IPS-NIHi7 (cell line): Measurements from ENCODE around the gene RMDN2.
"Not testable (repeated sequence)": the region's sequence is repeated elsewhere in the genome, so short reads cannot be mapped to it uniquely, and the experiment has no call there.

ENCODE experiments used
- DNase-seq: peaks from one replicate; pipeline ENCODE4 v3.0.0; 2012; ENCODE audit warnings: mixed read lengths; ENCODE audit errors: extremely low spot score

Gene RMDN2

DNA sequence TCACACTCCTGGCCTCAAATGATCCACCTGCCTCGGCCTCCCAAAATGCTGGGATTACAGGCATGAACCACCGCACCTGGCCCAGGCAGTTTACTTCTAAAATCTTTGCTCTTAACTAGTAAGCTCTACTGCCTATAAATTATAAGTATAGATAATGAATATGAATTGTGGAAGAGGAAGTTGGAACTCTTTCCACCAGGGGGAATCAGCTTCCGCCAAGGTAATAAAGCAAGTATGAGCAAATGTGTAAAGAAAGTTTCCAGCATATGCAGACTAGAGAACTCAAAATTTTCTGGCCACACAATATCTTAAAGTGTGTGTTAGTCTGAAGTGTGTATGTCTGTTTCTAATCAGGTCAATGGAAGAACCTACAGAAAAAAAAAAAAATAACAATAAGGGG, 68.1 kb downstream of the RMDN2 start:
- DNase-seq = no peak

DNA sequence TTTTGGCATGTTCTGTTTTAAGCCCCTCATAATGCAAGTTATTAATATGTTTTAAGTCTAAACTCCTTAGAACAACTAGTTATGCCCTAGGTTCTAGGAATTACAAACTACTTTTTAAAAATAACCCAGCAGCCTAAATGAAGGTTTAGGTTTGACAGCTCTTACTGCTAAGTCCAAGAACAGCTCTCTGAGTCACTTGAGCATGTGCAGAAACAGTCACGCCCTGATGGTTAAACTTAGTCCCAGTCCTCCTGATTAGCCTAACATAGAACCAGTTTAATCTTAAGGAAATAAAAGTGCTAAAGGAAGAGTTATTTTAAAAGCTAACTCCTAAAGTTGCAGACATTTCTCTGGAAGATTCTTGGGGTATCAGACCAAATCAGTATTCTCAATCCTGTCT, 72.5 kb downstream of the RMDN2 start:
- no peak for DNase-seq

DNA sequence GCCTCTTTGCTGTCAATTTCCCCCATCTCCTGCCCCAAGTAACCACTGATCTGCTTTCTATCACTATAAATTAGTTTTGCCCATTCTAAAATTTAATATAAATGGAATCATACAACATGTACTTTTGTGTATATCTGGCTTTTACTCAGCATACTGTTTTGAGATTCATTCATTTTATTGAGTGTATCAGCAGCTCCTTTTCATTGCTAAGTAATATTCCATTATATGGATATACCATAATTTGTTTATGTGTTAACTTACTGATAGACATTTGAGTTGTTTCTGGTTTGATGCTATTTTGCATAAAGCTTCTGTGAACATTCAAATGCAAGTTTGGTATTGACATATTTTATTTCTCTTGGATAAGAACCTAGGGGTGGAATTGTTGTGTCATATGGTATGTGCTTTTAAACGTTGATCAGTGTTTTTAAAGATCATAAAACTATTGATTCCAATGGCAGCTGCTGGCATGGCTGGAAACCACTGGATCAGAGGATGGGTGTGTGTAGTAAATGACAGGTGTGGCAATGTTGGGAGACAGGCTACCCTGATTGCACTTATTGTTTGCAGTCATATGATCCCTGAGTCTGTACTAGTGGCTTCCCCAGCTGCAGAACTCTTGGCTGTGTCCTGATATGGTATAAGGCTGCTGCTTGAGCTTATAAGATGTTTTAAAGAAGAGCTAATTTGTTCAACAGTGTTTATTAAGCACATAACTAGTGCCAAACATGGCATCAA, 75.6 kb downstream of the RMDN2 start:
- no peak for DNase-seq

DNA sequence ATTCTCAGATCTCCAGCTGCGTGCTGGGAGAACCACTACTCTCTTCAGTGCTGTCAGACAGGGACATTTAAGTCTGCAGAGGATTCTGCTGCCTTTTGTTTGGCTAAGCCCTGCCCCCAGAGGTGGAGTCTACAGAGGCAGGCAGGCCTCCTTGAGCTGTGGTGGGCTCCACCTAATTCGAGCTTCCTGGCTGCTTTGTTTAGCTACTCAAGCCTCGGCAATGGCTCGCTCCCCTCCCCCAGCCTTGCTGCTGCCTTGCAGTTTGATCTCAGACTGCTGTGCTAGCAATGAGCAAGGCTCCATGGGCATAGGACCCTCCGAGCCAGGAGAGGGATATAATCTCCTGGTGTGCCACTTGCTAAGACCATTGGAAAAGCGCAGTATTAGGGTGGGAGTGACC, 85.1 kb downstream of the RMDN2 start:
- DNase-seq = not testable (repeated sequence)

DNA sequence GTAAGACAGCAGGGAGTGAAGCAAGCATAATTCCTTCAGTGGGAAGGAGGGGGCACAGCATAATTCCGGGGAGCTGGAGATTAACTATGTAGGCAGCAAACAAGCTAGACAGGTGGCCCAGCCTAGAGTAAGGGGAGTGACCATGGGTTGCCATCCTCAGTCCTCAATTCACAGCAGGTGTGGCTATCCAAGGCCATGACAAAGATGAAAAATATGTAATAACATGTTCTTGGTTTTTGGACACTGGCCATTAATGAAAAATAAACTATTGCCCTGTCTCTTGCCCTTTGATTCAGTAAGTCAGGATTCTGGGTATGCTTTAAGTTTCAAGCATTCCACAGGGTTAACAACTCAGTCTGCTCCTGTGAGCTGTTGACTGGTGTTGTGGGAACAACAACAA, 85.9 kb downstream of the RMDN2 start:
- no peak for DNase-seq

DNA sequence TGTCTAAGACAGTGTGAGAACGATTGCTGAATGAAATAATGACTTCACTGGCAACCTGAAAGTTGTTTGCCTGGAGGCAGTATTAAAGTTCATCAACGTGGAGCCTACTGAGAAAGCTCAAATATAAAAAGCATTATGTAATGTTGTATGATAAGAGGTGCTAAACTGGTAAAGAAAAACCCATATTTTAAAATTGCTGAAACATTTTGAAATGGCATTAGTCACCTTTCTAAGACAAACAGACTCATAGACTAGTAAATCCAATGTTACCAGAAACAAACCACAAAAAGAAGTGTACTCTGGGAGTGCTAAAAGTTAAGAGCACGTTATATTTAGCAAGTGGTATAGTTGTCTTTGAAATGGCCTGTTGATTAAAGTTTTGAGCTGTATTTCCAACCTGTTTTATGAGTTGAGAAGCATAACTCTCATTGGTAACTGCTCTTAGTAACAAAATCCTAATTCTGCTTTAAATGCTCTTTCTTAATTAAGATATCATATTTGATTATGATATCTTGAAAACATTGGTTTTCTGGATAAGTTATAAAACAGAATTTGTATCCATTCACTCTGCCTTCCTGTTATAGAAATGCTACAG, 88.2 kb downstream of the RMDN2 start:
- no peak for DNase-seq

DNA sequence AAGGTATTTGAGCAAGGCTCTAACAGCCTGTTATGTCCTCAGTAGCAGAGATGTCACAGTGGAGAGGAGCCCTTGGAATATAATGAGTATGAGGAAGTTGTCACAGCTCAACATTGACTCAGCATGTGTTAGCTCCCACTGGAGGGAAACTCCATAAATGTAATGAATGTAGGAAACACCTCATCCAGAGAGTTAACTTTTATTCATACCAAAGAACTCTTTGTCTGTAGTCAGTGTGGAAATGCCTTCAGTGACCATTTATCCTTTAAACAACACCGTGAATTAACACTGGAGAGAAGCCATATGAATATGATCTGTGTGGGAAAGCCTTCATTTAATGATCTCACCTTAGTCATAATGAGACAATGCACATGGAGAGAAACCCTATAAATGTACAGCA, 91.1 kb downstream of the RMDN2 start:
- DNase-seq = no peak

DNA sequence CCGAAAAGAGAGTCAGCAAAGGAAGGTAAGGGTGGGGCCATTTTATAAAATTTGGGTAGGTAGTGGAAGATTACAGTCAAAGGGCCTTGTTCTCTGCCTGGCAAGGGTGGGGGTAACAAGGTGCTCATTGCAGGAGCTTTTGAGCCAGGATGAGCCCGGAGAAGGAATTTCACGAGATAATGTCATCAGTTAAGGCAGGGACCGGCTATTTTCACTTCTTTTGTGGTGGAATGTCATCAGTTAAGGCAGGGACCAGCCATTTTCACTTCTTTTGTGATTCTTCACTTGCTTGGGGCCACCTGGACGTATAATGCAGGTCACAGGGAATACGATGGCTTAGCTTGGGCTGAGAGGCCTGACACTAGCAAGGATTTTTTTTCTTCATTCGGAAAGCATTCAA, 92.7 kb downstream of the RMDN2 start:
- DNase-seq = no peak

DNA sequence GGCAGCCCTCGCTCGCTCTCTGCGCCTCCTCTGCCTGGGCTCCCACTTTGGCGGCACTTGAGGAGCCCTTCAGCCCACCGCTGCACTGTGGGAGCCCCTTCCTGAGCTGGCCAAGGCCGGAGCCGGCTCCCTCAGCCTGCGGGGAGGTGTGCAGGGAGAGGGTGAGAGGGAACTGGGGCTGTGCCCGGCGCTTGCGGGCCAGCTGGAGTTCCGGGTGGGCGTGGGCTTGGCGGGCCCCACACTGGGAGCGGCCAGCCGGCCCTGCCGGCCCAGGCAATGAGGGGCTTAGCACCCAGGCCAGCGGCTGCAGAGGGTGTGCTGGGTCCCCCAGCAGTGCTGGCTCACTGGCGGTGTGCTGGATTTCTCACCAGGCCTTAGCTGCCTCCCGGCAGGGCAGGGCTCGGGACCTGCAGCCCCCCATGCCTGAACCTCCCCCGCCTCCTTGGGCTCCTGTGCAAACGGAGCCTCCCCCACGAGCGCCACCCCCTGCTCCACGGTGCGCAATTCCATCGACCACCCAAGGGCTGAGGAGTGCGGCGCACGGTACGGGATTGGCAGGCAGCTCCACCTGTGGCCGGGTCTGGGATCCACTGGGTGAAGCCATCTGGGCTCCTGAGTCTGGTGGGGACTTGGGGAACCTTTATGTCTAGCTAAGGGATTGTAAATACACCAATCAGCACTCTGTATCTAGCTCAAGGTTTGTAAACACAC, 95.4 kb downstream of the RMDN2 start:
- DNase-seq = not testable (repeated sequence)

DNA sequence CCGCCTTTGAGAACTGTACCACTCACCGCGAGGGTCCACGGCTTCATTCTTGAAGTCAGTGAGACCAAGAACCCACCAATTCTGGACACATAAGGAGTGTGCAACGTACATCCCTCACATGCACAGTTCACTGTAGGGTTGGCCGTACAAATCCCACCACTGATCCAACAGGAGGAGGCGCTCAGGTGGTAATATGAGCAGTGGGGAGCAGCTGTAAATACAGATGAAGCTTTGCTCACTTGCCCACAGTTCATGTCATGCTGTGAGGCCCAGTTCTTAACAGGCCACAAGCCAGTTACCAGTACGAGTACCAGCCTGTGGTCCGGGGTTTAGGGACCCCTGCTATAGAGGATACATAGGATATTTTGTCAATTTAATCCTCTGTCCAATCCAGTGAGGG, 96.5 kb downstream of the RMDN2 start:
- DNase-seq = no peak

DNA sequence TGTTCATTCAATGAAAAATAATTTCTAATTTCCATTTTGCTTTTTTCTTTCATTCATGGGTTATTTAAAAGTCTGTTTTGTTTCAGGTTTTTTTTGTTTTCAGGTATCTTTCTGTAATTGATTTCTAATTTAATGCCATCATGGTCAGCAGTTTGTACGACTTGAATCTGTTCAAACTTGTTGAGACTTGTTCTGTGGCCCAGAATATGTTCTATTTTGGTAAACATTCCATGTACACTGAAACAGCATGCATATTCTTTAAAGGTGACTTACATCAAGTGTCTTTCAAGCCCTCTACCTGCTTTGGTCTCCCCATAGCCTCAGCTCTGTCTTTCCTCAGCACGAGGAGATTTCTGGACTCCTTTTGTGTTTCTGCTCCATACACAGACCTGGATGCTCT, 101.8 kb downstream of the RMDN2 start:
- DNase-seq = no peak

DNA sequence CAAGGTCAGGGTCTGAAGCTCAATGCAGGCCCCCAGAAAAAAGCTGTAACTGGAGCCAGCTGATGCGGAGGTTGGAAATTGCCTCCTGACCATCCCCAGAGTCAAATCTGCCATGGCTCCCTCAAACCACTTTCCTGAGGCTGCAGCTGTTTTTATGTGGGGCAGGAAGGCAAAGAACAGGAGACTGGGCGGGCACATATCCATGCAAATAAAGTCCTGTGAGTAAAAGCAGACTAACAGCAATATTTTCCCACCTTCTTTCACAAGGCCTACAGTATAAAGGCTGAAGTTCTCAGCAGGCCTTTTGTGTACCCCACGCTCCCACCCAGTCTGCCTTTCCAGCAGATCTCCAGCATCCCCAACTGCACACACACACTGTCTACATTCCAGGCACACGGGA, 103.7 kb downstream of the RMDN2 start:
- DNase-seq = no peak

DNA sequence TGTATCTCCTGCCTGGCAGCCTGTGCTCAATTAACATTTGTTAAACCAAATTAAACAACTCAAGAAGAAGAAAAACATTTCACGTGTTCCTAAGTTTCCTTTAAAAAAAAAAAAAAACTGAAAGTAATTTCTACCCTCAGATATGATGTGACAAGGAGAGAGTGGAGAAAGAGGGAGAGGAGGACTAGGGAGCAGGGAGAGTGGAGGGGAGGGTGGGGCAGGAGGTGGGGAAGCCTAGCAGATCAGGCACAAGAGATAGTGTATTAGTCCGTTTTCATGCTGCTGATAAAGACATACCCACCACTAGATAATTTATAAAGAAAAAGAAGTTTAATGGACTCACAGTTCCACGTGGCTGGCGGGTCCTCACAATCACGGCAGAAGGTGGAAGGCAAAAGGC, 104.4 kb downstream of the RMDN2 start:
- DNase-seq = no peak

DNA sequence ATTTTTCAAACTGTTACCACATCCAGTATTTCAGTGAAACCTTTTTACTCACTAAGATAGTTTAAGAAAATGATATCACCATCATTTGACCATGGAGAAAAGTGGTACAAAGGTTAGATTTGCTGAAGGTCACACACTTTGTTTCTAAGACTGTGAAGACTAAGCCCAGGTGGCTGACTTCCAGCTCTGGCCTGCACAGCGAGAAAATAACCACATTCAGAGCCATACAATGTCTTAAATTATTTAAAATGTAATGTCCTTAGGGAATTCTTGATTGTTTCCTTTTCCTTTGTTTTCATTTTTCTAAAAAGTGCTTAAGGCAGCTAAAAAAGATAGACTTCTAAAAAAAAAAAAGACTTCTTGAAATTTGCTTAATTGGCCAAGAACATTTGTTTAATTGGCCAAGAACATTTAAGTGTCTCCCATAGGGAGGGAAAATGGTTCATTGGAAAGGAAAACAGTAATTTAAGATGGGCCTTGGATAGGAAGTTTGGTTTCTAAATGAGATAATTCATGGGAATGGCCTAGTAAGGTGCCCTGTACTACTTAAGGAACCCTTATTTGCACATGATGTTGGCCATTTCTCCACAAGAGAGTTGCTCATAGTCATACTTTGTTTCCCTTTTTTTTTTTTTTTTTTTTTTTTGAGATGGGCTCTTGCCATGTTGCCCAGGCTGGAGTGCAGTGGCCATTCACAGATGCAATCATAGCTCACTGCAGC, 105.7 kb downstream of the RMDN2 start:
- DNase-seq = no peak

DNA sequence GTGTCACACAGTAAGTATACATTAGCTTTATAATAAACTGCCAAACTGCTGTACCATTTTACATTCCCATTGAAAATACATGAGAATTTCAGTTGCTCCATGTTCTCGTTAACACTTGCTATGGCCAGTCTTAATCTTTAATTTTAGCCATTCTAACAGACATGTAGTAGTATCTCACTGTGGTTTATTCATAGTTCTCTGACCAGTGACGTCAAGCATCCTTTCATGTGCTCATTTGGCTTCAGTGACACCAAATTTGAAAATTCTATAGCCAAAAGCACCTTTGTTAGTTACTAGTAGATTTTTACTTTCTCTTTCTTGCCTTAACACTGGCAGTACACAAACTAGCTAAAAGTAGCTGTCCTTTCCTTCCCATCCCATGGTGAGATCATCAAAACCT, 107.9 kb downstream of the RMDN2 start:
- DNase-seq = no peak

DNA sequence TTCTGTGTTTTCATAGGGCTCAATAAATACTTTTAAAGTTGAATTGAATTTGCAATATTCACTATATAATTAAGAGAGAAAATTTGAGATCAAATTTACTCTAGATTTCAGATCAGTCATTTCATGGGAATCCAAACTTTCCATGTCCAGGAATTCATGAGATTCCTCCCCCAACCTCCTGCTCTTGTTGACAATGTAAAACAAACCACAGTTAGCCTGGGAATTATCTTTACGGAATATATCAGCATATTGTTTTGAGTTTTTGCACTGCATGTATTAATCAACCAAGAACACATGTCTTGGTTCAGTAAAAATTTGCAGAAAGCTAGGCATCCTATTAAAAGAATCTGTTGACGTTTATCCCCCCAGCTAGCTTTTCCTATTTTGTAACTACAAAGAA, 108.6 kb downstream of the RMDN2 start:
- no peak for DNase-seq

DNA sequence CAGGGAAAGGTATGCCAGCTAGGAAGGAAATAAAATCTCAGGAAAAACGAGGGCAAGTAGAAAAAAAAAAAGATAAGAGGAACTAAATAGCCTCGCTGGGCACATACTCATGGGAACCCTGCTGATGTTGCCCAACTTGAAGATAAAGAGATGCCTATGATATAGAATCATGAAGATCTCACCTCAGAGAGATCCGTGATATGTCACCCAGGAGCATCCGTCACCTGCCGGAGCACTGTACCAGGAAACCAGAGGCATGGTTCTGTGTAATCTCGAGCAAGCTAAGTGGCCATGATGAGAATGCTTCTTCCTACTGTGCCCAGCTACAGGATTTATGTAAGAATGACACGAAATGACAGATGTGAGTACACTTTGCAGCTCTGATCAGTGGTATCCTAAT, 110.9 kb downstream of the RMDN2 start:
- DNase-seq = no peak

DNA sequence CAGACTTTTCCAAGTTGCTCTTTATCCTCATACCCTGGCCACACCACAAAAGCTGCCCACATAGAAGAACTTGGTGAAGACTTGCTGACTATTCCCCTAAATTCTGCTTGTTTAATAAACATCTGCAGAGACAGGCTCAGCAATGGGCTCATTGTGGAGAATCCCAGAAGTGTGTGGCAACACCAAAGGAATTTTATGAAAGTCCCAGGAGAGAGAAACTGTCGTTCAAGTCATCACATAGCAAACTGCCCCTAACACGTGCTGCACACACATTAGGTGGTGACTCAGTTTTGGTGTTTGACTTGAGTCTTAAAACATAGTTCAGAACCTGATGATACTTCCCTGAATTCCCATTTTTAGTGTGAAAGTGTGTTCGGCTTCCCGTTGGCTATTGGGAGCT, 112.2 kb downstream of the RMDN2 start:
- no peak for DNase-seq

DNA sequence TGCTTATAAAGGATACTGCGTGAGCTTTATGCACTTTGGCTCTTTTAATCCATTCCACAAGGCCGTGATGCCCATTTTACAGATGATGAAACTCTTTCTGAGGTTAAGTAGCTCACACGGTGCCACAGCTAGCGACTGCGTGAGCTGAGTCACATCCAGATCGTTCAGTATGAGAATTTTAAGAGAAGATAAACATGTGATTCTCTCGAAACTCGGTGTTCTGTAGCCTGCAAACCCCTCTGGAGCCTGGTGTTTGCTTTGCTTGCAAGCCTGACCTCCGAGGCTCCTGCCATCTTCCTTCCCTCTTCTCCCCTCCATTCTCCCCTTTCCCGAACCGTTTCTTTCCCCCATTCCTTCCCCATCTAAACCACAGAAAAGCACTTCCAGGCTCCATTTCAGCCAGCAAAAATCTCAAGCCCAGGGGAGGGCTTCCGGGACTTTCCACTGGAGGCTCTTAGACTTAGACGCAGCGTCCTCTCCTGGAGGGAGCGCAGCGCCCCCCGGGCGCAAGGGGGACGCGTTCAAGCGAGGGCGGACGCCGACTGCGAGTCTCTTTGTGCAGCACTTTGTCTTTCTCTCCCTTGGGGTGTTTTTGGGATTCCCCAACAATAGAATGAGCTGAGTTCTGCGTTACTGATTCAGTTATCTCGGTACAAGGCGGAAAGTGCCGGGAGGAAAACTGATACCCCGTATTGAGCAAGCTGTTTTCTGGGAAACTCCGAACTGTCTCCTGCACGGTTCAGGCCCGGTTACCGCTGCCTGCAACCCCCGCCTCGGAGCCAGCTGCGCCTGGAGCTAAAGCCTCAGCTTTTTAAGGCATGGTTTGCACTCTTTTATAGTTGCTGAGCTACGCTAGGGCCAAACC, 112.9 kb downstream of the RMDN2 start:
- peak; percentile 45 for DNase-seq

DNA sequence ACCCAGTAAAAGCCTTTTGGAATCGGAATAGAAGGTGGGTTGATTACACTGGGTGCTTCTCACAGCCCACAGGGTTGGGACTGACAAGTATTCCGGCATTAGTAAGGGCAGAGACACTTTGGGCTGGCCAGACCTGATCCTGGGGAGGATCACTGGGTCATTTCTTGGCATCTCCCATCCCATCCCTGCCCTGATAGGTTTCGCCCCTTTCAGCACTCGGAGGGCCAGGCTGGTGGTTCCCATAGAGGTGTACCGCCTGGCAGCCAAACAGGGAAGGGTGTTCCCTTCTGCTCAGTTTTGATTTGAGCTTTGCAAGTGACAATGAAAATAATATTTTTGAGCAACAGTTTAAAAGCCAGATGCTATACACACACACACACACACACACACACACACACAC, 113.6 kb downstream of the RMDN2 start:
- DNase-seq = no peak

DNA sequence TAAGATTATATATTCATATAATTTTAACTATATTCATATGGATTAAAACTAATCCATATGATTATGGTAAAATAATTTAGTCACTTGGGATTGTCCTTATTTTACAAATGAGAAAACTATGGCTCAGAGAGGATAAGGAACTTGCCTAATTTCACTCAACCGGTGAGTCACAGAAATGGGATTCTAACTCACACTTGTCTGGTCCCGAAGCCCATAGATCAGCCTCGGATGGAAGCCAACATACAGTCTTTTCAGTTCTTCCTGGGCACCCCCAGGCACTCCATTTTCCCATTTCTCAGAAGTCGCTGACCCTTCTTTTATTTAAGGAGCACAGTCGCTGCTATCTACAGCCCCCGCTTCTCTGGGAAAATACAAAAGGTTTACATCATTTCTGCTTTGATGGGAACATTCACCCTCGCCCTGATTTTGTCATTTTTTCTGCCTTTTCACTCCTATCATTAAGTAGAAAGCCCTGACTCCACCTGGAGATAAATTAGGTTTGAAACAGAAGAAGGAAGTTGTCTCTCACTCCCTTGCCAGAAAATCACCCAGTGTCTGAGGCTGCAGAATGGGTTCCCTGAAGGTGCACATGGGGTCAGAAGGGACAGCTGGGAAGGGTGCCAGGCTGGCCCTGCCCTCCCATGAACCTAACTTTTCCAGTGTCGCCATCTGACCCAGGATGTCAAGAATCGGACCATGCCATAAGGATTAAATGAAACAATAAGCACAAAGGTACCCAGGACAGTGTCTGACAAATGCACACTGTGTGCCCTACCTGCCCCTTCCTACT, 114.2 kb downstream of the RMDN2 start:
- no peak for DNase-seq
